AG09309 (cell line): ENCODE results near the gene ARFGAP1.

Experiments used
- DNase-seq: peaks from one replicate; pipeline ENCODE4 v3.0.0-alpha.2; 2010; ENCODE audit warnings: low read depth
- H3K4me3 ChIP-seq: 2 replicates; pipeline ENCODE4 v1.5.1; 2011; ENCODE audit warnings: mild to moderate bottlenecking, low read depth, low read length, moderate library complexity; ENCODE audit not compliant: control insufficient read depth
- TF ChIP-seq, protein P1 (sequence below): IDR thresholded peaks from 2 replicates; pipeline ENCODE4 v1.5.1; 2011; ENCODE audit warnings: mild to moderate bottlenecking, low read depth, low read length, inconsistent platforms; ENCODE audit not compliant: insufficient read depth, control insufficient read depth; ENCODE audit errors: missing control alignments

Gene ARFGAP1

DNA sequence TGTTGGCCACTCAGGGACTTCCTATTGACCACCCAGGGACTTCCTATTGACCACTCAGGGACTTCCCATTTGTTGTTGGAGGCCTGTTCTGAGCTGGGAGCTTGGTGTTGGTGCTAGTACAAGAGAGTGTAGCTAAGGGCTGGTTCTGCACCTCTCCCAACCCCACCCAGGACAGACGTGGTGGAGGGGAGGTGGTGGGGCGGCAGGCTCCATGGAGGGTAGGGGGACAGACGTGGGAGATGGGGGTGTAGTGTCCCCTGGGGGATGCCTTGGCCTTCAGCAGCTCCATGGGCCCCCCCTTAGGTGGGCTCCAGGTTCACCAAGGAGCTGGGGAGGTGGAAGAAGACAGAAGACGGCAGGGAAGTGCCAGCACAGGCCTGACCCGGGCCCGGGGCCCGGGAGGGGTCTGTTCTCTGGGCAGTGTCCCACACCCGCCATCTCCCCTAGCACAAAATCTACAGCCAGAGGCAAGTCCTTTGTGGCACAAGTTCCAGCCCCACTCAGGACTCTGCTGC, 54.7 kb downstream of the ARFGAP1 start:
- TF ChIP-seq, protein P1, sequence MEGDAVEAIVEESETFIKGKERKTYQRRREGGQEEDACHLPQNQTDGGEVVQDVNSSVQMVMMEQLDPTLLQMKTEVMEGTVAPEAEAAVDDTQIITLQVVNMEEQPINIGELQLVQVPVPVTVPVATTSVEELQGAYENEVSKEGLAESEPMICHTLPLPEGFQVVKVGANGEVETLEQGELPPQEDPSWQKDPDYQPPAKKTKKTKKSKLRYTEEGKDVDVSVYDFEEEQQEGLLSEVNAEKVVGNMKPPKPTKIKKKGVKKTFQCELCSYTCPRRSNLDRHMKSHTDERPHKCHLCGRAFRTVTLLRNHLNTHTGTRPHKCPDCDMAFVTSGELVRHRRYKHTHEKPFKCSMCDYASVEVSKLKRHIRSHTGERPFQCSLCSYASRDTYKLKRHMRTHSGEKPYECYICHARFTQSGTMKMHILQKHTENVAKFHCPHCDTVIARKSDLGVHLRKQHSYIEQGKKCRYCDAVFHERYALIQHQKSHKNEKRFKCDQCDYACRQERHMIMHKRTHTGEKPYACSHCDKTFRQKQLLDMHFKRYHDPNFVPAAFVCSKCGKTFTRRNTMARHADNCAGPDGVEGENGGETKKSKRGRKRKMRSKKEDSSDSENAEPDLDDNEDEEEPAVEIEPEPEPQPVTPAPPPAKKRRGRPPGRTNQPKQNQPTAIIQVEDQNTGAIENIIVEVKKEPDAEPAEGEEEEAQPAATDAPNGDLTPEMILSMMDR, result no peak
- no peak for DNase-seq
- no peak overlapping the region for H3K4me3 ChIP-seq

DNA sequence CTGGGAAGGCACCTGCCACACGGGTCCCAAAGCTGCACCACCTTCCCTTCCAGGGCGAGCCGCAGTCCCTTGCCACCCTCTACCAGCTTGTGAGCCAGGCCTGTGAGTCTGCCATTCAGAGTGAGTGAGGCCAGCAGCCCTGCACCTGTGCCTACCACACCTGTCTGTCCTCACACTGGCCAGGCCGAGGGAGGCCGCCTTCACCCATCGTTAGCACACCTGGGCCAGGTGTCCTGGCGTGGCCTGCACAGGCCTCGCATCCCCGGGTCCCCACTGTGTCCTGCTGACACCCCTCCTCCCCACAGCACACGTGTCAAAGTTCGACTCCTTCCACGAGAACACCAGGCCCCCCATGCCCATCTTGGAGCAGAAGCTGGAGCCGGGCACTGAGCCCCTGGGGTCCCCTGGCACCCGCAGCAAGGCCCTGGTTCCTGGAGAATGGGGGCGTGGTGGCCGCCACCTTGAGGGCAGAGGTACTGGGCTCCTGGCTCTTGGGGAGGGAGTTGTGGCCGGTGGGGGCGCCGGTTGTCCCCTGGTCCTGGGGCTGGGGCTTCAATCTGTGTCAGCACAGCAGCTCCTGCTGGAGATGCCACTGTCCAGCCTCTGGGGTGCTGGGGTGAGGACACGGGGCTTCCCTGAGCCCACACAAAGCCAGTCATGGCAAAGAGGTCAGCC, 55.5 kb downstream of the ARFGAP1 start:
- no peak for DNase-seq
- TF ChIP-seq, protein P1, result no peak
- no peak overlapping the region for H3K4me3 ChIP-seq

DNA sequence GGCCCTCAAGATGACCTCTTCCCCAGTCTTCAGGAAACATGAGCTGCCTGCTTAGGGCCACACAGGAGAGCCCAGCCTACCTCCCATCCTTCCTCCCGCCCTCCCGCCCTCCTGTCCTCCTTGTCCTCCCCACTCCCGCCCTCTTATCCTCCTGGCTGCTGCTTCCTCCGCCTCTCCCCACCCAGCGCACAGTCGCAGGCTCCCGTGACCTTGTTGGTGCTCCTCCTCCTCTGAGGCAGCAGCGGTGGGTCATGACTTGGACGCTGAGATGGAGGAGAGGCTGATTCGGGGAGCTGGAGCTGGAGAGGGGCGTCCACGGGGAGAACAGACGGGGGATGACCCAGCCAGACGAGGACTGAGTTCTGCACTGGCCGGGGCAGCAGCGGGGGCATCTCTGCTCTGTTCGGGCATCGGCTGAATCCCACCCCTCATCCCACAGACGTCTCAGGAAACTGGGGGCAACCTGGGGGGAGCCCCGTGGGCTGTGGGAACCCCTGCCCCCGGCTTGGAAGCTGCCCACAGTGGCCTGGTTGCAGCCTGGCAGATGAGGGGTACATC, 56.2 kb downstream of the ARFGAP1 start:
- no peak for DNase-seq
- no peak overlapping the region for H3K4me3 ChIP-seq
- TF ChIP-seq, protein P1, result no peak

DNA sequence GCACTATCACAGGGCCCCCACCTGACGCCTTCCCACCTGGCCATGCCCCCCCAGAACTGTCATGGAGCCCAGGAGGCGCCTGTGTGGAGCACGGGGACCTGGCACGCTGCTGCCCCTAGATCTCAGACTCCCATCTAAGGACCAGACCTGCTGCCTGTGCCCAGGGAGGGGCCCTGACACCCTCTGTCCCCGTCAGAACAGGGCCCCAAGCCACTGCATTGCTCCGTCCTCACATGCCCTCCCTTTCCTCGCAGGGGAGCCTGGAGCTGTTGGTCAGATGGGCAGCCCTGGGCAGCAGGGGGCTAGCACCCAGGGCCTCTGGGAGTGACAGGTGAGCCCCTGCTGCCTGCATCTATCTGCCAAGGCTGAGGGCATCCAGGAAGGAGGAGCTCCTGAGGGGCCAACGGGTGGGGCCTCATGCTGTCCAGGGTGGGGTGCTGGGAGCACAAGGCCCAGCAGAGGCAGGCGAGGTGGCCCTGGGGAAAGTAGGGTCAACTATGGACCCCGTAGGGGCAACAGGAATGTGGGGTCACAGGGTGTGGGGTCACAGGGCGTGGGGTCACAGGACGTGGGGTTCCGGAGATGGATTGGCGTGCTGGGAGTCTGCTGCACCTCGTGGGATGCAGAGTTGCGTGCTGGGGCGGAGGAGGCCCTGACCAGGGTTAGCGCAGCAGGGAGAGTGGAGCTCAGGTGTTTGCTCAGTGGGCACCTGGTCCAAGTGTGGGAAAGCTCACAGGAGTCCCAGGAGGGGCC, 56.9 kb downstream of the ARFGAP1 start:
- H3K4me3 ChIP-seq, result no peak overlapping the region
- TF ChIP-seq, protein P1, result no peak
- DNase-seq, result no peak

DNA sequence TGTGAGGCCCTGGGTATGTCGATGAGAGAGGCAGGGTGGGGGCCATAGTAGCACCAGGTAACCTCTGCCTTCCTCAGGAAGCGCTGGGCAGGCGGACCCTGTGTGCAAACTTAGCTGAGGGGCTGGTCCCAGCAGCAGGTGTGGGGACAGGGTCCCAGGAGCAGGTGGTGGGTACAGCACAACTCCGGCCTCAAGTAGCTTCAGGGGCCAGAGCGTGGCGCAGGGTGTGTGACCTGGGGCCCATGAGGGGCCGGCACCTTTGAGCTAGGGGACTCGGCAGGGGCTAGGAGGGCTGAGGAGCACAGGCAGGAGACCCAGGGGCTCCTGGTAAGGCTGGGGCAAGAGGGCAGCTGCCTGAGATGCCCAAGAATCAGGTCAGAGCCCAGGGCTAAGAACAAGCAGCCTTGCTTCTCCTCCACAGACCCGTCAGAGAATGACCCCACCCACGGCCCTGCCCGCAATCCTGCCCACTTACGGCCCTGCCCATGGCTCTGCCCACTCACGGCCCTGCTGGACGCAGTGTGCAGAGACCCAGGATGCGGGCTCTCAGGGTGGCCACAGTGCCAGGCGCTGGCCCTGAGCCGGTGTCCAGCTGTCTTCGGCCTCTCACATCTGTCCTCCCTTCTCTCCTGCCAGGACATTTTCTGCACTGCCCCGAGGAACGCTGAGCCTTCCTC, 57.6 kb downstream of the ARFGAP1 start:
- DNase-seq, result no peak
- H3K4me3 ChIP-seq, result no peak overlapping the region
- TF ChIP-seq, protein P1, result no peak

DNA sequence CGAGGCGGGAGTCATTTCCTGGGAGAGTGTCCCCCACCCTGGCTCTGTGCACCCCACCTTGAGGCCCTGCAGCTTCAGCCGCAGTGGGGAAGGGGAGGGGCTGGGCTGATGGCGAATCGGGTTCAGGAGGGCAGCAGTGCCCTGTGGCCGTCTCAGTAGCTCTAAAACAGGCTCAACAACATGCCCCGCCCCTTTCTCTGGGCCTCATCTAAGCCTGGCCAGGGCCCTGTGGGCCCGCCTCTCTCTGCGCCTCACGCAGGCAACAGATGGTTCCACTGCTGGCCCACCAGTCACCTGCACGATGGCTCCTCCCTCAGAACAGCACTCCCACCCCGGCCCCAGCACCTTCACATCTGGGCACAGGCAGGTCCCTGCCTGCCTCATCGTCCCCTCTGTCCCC, 58.3 kb downstream of the ARFGAP1 start:
- no peak for DNase-seq
- H3K4me3 ChIP-seq, result no peak overlapping the region
- TF ChIP-seq, protein P1, result no peak
